ENCODE data around the gene HPS1.

GRCh38 chr10:98488669-98489430 is 42.1 kb upstream of the HPS1 start:
- no peak for TF ChIP-seq CTCF (IDR thresholded peaks at IDR 0.05)
- no peak for TF ChIP-seq REST (IDR thresholded peaks at IDR 0.05; ENCODE audit: insufficient read depth in 1 of 2, low read depth in 2 of 2, low read length in 1 of 2)
- no peak for TF ChIP-seq POLR2AphosphoS5 (IDR thresholded peaks at IDR 0.05; ENCODE audit: low read depth, low read length)

Measured in Panc1 (cell line).